B cell (primary cell): Measurements from ENCODE around the gene COL4A1. TPM values are rescaled to one million over a fixed set of nuclear protein-coding genes. Genes with fewer than 3 reads are reported as not detected.

ENCODE experiments used
- ATAC-seq: fragments of 200-7000 bp; cut with Tn5 transposase; one replicate; pipeline ENCODE4 v1.10.0; 2021; ENCODE audit warnings: low read depth, mild to moderate bottlenecking, moderate number of reproducible peaks, moderate library complexity
- CTCF ChIA-PET: fragments of 350-600 bp; sonication (Branson Sonifier 250); formaldehyde crosslinking; loops from one replicate; lab custom pipeline; 2021; ENCODE audit warnings: antibody characterized with exemption, inconsistent platforms; lab: Charles Lee
- POLR2A ChIA-PET: fragments of 350-600 bp; sonication (Branson Sonifier 250); formaldehyde crosslinking; loops from one replicate; lab custom pipeline; 2021; ENCODE audit warnings: antibody characterized with exemption; lab: Charles Lee
- DNase-seq: peaks from one replicate; pipeline ENCODE4 v3.0.0; 2013
- H2AFZ ChIP-seq: 2 replicates; pipeline ENCODE4 v1.6.1; 2012; ENCODE audit warnings: mild to moderate bottlenecking, low read depth, low read length; ENCODE audit not compliant: insufficient read depth, poor library complexity, severe bottlenecking
- H3K27ac ChIP-seq, 2 donors: 1 replicate in 1 of 2; 2 replicates in 1 of 2; pipeline ENCODE4 v1.5.1; 2012 to 2013; ENCODE audit warnings: low read length in 2 of 2, mild to moderate bottlenecking in 2 of 2, moderate library complexity in 1 of 2
- H3K27me3 ChIP-seq, 4 experiments: fragments of 200-600 bp in 1 of 4; sonication (generic) in 1 of 4; replicated peaks in 1 of 4; 1 replicate in 2 of 4; 2 replicates in 2 of 4; pipeline versions ENCODE4 v1.6.1 to v1.7.0; 2013 to 2016; ENCODE audit warnings: low read length in 3 of 4, mild to moderate bottlenecking in 2 of 4, mixed read lengths in 1 of 4, moderate library complexity in 1 of 4; ENCODE audit not compliant: insufficient read depth in 4 of 4, control insufficient read depth in 3 of 4; ENCODE audit errors: control extremely low read depth in 1 of 4
- H3K36me3 ChIP-seq, 2 experiments: replicated peaks in 1 of 2; 1 replicate in 1 of 2; 2 replicates in 1 of 2; pipeline versions ENCODE4 v1.6.1 to v1.7.1; 2013; ENCODE audit warnings: low read length in 1 of 2; ENCODE audit not compliant: insufficient read depth in 2 of 2, control insufficient read depth in 1 of 2; ENCODE audit errors: control extremely low read depth in 1 of 2, extremely low read depth in 1 of 2
- H3K4me1 ChIP-seq, 2 donors: fragments of 200-600 bp in 1 of 2; sonication (generic) in 1 of 2; 1 replicate in 1 of 2; 2 replicates in 1 of 2; pipeline versions ENCODE4 v1.5.1 to v1.6.1; 2013 to 2017; ENCODE audit warnings: low read length in 2 of 2; ENCODE audit not compliant: control insufficient read depth in 2 of 2, insufficient read depth in 2 of 2
- H3K4me2 ChIP-seq: replicated peaks from 2 replicates; pipeline ENCODE3; 2012; ENCODE audit warnings: mild to moderate bottlenecking, low read depth, low read length; ENCODE audit not compliant: poor library complexity, severe bottlenecking
- H3K4me3 ChIP-seq, 5 experiments: fragments of 200-600 bp in 1 of 5; sonication (generic) in 1 of 5; 1 replicate in 3 of 5; 2 replicates in 2 of 5; pipeline versions ENCODE4 v1.5.1 to v1.7.0; 2011 to 2016; ENCODE audit warnings: low read length in 4 of 5, mild to moderate bottlenecking in 4 of 5, low read depth in 2 of 5, control low read depth in 1 of 5, moderate library complexity in 1 of 5; ENCODE audit not compliant: insufficient read depth in 1 of 5; ENCODE audit errors: control extremely low read depth in 1 of 5, extremely low read depth in 1 of 5
- H3K79me2 ChIP-seq: fragments of 200-600 bp; sonication (generic); one replicate; pipeline ENCODE4 v1.6.0; 2016; ENCODE audit warnings: low read length; ENCODE audit not compliant: control insufficient read depth, insufficient read depth
- H3K9ac ChIP-seq: fragments of 200-600 bp; sonication (generic); 2 replicates; pipeline ENCODE4 v1.6.1; 2017; ENCODE audit warnings: mild to moderate bottlenecking, low read length, moderate library complexity
- H3K9me3 ChIP-seq, 3 donors: one replicate each; pipeline versions ENCODE4 v1.6.1 to v1.7.1; 2013; ENCODE audit warnings: low read length in 2 of 3; ENCODE audit not compliant: control insufficient read depth in 2 of 3, insufficient read depth in 1 of 3; ENCODE audit errors: control extremely low read depth in 1 of 3
- H4K20me1 ChIP-seq: 2 replicates; pipeline ENCODE4 v1.6.0; 2012; ENCODE audit warnings: mild to moderate bottlenecking, low read length; ENCODE audit not compliant: insufficient read depth, control insufficient read depth, poor library complexity, severe bottlenecking
- H3K27ac Mint-ChIP-seq: one replicate; pipeline ENCODE4 v1.8.0; 2021; ENCODE audit warnings: mixed read lengths
- H3K27me3 Mint-ChIP-seq: one replicate; pipeline ENCODE4 v1.8.0; 2021; ENCODE audit warnings: mixed read lengths
- H3K4me1 Mint-ChIP-seq: one replicate; pipeline ENCODE4 v1.8.0; 2021; ENCODE audit warnings: mixed read lengths
- H3K4me3 Mint-ChIP-seq: one replicate; pipeline ENCODE4 v1.8.0; 2021; ENCODE audit warnings: mixed read lengths
- H3K9me3 Mint-ChIP-seq: one replicate; pipeline ENCODE4 v1.8.0; 2022; ENCODE audit warnings: mixed read lengths; ENCODE audit not compliant: insufficient read depth
- EZH2 ChIP-seq: IDR thresholded peaks from 2 replicates; pipeline ENCODE4 v1.6.1; 2012; ENCODE audit warnings: borderline replicate concordance, low read depth, mild to moderate bottlenecking, moderate library complexity, low read length; ENCODE audit not compliant: insufficient read depth, poor library complexity, severe bottlenecking
- WGBS: methylation state at CpG from one replicate; pipeline ENCODE4 v1.1.5; 2013; ENCODE audit warnings: missing lambda C conversion rate; ENCODE audit not compliant: insufficient coverage; 5-methylcytosine and 5-hydroxymethylcytosine counted together
- intact Hi-C: fragments of 100-400 bp; cut with micrococcal nuclease; formaldehyde crosslinking; loops from one replicate; pipeline ENCODE4 v1.10.0; 2022
- polyA plus RNA-seq: library from polyadenylated mRNA; depleted of rRNA; stranded (reverse); fragments of >200 nt; gene quantifications from 2 replicates; pipeline ENCODE4 v1.2.3, GENCODE V29; 2012
- total RNA-seq, 2 donors: library from RNA; stranded (reverse); fragments of 120-200 nt in 1 of 2; gene quantifications; 1 replicate in 1 of 2; 2 replicates in 1 of 2; pipeline versions ENCODE4 v1.2.3 to v1.2.4, GENCODE V29; 2013 to 2022
- TF ChIP-seq, protein P1 (sequence below): fragments of 200-600 bp; IDR thresholded peaks from one replicate; pipeline ENCODE4 v1.8.0; 2022; ENCODE audit warnings: antibody characterized with exemption, mild to moderate bottlenecking

The COL4A1 gene
- total and polyA plus RNA-seq, 2 donors (not counting 1 experiment from before 2014, with no cell fraction given), result not detected

DNA sequence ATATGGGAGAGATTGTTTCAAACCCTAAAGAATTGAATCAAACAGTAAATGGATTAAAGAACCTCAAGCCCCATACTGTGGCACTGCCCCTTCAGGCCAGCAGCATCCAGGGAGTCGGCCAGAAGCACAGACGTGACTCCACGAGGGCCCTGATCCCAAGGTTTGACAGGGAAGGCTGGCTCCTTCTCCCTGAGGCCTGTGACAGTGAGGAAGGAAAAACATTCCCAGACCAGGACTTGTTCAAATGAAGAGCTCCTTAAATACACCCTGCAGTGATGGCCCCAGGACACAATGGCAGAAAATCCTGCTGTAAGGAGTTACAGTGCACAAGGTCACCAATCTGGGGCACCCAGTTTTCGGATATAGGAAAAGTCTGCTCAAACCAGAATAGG lies 91.0 kb downstream of the COL4A1 start:
- H3K4me3 Mint-ChIP-seq, result no peak overlapping the region
- H3K27ac Mint-ChIP-seq, result no peak overlapping the region
- ChIA-PET POLR2A (no interaction called here), CTCF (interaction anchor here (1.1 kb wide), 1 partner anchor 10 kb away, joined by 4 read pairs; no protein-coding TSS in a partner anchor)
- Histone ChIP-seq H3K4me2 (no peak overlapping the region), H4K20me1 (no peaks in the 10 kb centered on the region), H3K4me1 (no peaks in the 10 kb centered on the region), H2AFZ (no peak overlapping the region), H3K79me2 (no peaks in the 10 kb centered on the region), H3K27ac (no peak overlapping the region), H3K27me3 (peaks cover 0 to 3% (median 0%) of the 10 kb centered on the region in 4 experiments), H3K36me3 (no peaks in the 10 kb centered on the region), H3K9ac (no peak overlapping the region), H3K9me3 (no peaks in the 10 kb centered on the region), H3K4me3 (no peak overlapping the region)
- ATAC-seq (no peak), DNase-seq (no peak)
- no peaks in the 10 kb centered on the region for H3K9me3 Mint-ChIP-seq
- H3K27me3 Mint-ChIP-seq, result peaks cover 3% of the 10 kb centered on the region
- intact Hi-C loops, result no loop called here
- no peaks in the 10 kb centered on the region for H3K4me1 Mint-ChIP-seq
- no peak for TF ChIP-seq EZH2
- TF ChIP-seq, protein P1, sequence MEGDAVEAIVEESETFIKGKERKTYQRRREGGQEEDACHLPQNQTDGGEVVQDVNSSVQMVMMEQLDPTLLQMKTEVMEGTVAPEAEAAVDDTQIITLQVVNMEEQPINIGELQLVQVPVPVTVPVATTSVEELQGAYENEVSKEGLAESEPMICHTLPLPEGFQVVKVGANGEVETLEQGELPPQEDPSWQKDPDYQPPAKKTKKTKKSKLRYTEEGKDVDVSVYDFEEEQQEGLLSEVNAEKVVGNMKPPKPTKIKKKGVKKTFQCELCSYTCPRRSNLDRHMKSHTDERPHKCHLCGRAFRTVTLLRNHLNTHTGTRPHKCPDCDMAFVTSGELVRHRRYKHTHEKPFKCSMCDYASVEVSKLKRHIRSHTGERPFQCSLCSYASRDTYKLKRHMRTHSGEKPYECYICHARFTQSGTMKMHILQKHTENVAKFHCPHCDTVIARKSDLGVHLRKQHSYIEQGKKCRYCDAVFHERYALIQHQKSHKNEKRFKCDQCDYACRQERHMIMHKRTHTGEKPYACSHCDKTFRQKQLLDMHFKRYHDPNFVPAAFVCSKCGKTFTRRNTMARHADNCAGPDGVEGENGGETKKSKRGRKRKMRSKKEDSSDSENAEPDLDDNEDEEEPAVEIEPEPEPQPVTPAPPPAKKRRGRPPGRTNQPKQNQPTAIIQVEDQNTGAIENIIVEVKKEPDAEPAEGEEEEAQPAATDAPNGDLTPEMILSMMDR, result no peak
- WGBS, result 100% methylated on average over 3 of the region's 4 CpGs

DNA sequence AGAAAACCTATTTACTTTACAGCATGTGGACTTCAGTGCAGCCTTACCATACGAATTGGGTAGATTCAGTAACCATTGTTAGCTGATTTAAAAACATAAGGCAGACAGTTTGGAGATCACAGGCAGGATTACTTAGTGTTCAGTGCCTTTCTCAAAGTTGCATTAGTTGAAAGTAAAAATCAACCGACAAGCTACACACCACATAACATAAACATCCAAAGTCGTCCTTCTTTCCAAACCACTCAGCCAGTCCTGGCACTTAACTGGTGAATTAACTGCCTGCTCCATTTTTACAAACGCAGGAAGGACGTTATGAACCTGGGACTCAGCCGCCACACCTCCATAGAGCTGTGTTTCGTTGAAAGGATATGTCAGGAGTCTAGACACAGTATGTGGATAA lies 91.4 kb downstream of the COL4A1 start:
- no peak overlapping the region for H3K4me3 Mint-ChIP-seq
- Histone ChIP-seq H3K36me3 (no peaks in the 10 kb centered on the region), H4K20me1 (no peaks in the 10 kb centered on the region), H3K27ac (no peak overlapping the region), H3K4me3 (no peak overlapping the region), H3K9me3 (no peaks in the 10 kb centered on the region), H2AFZ (no peak overlapping the region), H3K4me2 (no peak overlapping the region), H3K9ac (no peak overlapping the region), H3K27me3 (peaks cover 0 to 2% (median 0%) of the 10 kb centered on the region in 4 experiments), H3K79me2 (no peaks in the 10 kb centered on the region), H3K4me1 (no peaks in the 10 kb centered on the region)
- 90% methylated on average over 2 of the region's 7 CpGs for WGBS
- ChIA-PET POLR2A (no interaction called here), CTCF (no interaction called here)
- no peak for ATAC-seq
- H3K27ac Mint-ChIP-seq, result no peak overlapping the region
- no peak for DNase-seq
- TF ChIP-seq, protein P1, result no peak
- TF ChIP-seq EZH2, result no peak
- H3K4me1 Mint-ChIP-seq, result no peaks in the 10 kb centered on the region
- peaks cover 3% of the 10 kb centered on the region for H3K27me3 Mint-ChIP-seq
- intact Hi-C loops, result no loop called here
- H3K9me3 Mint-ChIP-seq, result no peaks in the 10 kb centered on the region
